ENCODE measurements around the gene NADK2.

The NADK2 gene

DNA sequence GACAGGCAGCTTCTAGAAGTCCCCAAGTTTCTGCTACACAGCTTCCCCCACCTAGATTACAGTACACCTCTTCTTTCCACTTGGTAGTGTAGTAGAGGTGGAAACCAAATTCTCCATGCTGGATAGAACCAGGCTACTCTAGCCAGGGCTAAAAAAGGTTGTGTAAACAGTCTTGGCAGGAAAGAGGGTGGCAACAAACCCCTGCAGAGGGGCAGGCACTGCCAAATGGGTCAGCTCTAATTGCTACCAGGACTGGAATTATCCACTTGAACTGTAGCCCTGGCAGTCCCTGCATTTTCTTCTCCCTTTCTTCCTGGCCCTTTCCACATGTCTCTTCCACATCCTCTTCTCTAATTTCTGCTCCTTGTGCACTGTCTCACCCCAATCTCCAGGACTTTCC lies 35.1 kb upstream of the NADK2 start:
- TF ChIP-seq, protein P1, sequence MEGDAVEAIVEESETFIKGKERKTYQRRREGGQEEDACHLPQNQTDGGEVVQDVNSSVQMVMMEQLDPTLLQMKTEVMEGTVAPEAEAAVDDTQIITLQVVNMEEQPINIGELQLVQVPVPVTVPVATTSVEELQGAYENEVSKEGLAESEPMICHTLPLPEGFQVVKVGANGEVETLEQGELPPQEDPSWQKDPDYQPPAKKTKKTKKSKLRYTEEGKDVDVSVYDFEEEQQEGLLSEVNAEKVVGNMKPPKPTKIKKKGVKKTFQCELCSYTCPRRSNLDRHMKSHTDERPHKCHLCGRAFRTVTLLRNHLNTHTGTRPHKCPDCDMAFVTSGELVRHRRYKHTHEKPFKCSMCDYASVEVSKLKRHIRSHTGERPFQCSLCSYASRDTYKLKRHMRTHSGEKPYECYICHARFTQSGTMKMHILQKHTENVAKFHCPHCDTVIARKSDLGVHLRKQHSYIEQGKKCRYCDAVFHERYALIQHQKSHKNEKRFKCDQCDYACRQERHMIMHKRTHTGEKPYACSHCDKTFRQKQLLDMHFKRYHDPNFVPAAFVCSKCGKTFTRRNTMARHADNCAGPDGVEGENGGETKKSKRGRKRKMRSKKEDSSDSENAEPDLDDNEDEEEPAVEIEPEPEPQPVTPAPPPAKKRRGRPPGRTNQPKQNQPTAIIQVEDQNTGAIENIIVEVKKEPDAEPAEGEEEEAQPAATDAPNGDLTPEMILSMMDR (conservative IDR thresholded peaks at IDR 0.05; ENCODE audit: control insufficient read depth, insufficient read depth, low read depth, low read length): no peak
- no peak overlapping the region for H3K4me3 ChIP-seq (ENCODE audit: control insufficient read depth, low read depth, low read length)
- DNase-seq (ENCODE audit: low read depth): no peak

DNA sequence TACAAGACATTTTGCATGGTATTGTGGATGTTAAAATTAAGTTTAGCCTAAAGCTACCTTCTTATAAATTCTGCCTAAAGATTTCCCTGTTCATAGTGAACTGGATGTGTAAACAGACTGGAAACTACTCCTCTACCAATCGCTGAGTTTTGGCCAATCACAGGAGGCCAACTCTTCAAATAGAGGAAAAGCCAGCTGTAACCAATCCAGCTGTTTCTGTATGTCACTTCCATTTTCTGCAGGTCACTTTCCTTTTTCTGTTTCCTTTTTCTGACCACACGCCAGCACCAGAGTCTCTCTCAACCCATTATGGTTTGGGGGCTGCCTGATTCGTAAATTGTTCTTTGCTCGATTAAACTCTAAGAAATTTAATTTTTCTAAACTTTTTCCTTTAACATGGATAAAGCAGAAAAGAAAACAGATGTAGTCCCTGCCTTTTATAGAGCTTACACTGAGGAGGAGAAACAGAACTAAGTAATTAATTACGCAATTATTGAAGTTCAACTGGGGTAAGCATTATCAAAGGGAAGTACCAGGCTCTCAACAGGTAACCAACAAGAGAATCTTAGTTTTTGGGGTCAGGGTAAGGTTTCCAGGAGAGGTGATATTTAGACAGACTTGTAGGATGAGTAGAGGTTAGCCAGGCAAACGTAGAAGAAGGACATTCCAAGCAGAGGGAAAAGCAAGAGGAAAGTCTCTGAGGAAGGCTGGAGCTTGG lies 32.2 kb upstream of the NADK2 start:
- TF ChIP-seq, protein P1 (conservative IDR thresholded peaks at IDR 0.05; ENCODE audit: control insufficient read depth, insufficient read depth, low read depth, low read length): no peak
- no peak overlapping the region for H3K4me3 ChIP-seq (ENCODE audit: control insufficient read depth, low read depth, low read length)
- no peak for DNase-seq (ENCODE audit: low read depth)

DNA sequence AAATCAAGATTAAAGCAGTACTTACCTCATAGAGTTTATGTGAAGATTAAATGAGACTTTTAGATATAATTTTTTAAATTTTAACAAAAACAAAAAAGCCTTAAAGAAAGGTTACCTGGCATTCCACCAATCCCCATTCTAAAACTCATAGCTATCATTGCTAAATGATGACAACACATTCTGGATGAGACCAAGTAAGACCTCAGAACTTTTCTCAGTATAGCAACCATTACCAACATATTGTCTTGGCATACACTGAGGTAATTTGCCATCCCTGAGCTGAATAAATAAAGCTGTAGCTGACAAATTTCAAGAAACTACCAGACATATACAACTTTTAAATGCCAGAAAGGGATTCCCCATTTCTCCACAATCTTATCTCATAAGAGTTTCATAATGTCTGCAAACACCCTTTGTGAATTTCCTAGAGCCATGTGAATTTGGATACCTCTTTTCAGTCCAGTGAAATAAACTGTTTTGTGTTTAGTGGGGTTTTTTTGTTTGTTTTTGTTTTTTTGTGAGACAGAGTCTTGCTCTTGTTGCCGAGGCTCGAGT lies 30.5 kb upstream of the NADK2 start:
- no peak for DNase-seq (ENCODE audit: low read depth)
- TF ChIP-seq, protein P1 (conservative IDR thresholded peaks at IDR 0.05; ENCODE audit: control insufficient read depth, insufficient read depth, low read depth, low read length): no peak
- H3K4me3 ChIP-seq (ENCODE audit: control insufficient read depth, low read depth, low read length): no peak overlapping the region

DNA sequence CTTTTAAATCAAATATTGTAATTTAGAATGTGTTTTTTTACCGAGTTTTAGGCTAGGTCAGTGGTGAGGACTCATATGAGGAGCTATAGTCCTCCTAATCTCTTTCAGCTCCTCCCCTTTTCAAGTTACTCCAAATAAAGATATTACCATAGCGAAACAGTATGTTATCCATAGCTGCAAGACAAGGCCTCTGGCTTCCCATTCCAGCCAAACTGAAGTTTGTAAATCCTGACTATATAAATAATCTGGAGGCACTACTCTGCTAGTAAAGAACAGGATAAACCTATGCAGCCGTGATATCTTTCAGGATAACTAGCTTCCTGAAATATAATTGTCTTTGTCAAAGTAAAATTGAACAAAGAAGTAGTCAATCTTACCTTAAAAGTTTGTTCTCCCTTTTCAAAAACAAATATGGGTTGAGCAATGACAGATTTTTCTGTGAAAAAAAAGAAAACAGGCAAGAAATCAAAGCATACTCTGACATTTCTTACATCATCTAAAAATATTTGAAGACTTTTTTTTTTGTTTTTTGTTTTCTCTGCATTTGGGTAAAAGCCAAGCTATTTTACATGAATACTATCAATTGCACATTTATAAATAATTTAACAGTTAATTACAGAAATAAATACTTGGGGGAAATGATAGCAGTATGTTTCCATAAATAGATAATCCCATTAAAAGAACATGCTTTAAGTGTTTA lies 29.3 kb upstream of the NADK2 start:
- TF ChIP-seq, protein P1 (conservative IDR thresholded peaks at IDR 0.05; ENCODE audit: control insufficient read depth, insufficient read depth, low read depth, low read length): no peak
- H3K4me3 ChIP-seq (ENCODE audit: control insufficient read depth, low read depth, low read length): no peak overlapping the region
- no peak for DNase-seq (ENCODE audit: low read depth)

DNA sequence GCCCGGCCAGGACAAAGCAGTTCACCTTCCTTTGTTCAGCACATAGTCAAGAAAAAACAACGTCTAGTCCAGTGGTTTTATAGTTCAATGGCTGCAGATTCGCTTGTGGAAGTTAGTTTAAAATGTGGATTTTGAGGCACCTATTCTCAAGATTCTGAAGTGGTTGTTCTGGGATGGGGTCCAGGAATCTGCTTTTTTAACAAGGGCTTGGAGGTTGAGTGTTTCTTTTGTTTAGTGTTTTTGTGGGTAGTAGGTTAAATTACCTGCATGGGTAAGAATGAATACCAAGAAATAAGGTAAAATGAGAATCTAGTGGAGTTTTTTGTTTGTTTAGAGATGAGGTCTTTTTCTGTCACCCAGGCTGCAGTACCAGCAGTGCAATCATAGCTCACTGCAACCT lies 28.4 kb upstream of the NADK2 start:
- H3K4me3 ChIP-seq (ENCODE audit: control insufficient read depth, low read depth, low read length): no peak overlapping the region
- no peak for DNase-seq (ENCODE audit: low read depth)
- TF ChIP-seq, protein P1 (conservative IDR thresholded peaks at IDR 0.05; ENCODE audit: control insufficient read depth, insufficient read depth, low read depth, low read length): no peak

DNA sequence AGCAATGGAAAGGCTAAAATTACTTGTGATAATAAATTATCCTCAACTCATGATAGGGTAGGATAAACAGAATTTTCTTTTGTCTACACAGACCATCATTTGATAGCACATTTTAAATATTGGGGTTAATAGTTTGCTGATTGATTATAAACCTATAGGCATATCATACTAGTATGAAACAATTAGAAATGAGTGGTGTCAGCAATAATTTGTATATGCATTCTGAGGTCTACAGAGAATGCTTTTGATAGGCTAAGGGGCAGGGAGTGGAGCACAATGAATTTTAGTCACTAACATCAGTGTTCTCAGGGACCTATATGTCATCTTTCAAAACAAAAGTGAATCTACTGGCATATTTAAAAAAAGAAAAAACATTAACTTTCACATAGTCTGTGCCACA lies 27.8 kb upstream of the NADK2 start:
- TF ChIP-seq, protein P1 (conservative IDR thresholded peaks at IDR 0.05; ENCODE audit: control insufficient read depth, insufficient read depth, low read depth, low read length): no peak
- DNase-seq (ENCODE audit: low read depth): no peak
- H3K4me3 ChIP-seq (ENCODE audit: control insufficient read depth, low read depth, low read length): no peak overlapping the region

All from fibroblast of mammary gland (primary cell).